LNCAP (cell line): ENCODE measurements around the gene PTPRR.

Source experiments
- CTCF ChIP-seq: fragments of 450-650 bp; IDR thresholded peaks from 2 replicates; pipeline ENCODE4 v1.5.1; 2017; ENCODE audit warnings: mild to moderate bottlenecking

Gene PTPRR

GRCh38 chr12:70880744-70881143 is 39.8 kb downstream of the PTPRR start:
- no peak for TF ChIP-seq CTCF

- no peak for TF ChIP-seq CTCF
Observed at GRCh38 chr12:70876952-70877351, 43.6 kb downstream of the PTPRR start.

GRCh38 chr12:70875628-70876027 is 44.9 kb downstream of the PTPRR start:
- no peak for TF ChIP-seq CTCF

GRCh38 chr12:70854881-70855568 is 65.5 kb downstream of the PTPRR start:
- TF ChIP-seq CTCF, result no peak

- TF ChIP-seq CTCF, result no peak
Observed at GRCh38 chr12:70854138-70854537, 66.4 kb downstream of the PTPRR start.

- TF ChIP-seq CTCF, result no peak
Observed at GRCh38 chr12:70853326-70853725, 67.2 kb downstream of the PTPRR start.

GRCh38 chr12:70852416-70853150 is 68.0 kb downstream of the PTPRR start:
- TF ChIP-seq CTCF, result no peak
